IMR-90 (cell line): Measurements from ENCODE around the gene SLC6A20. TPM values are rescaled to one million over a fixed set of nuclear protein-coding genes. Genes with fewer than 3 reads are reported as not detected.

Source experiments
- ATAC-seq: fragments of 200-7000 bp; cut with Tn5 transposase; 2 replicates; pipeline ENCODE4 v1.9.1; 2020; ENCODE audit warnings: low read depth, mild to moderate bottlenecking, moderate library complexity
- BruUV-seq: library from RNA; stranded (reverse); fragments of 400-500 nt; replicated peaks from 2 replicates; lab custom pipeline; 2021; lab: Mats Ljungman, UMichigan
- CTCF ChIA-PET: fragments of 300-600 bp; formaldehyde crosslinking; extraction: SDS; loops from one replicate; lab custom pipeline; 2021; ENCODE audit warnings: antibody characterized with exemption; lab: Yijun Ruan, JAX
- POLR2A ChIA-PET: fragments of 300-600 bp; sonication (Branson Sonifier 250); formaldehyde crosslinking; loops from one replicate; lab custom pipeline; 2022; ENCODE audit warnings: antibody characterized with exemption; ENCODE audit not compliant: unreplicated experiment; lab: Charles Lee
- DNase-seq: peaks from one replicate; pipeline ENCODE4 v3.0.0; 2013
- H2AFZ ChIP-seq: replicated peaks from 2 replicates; pipeline ENCODE3; 2013; ENCODE audit warnings: low read length, mild to moderate bottlenecking; ENCODE audit not compliant: poor library complexity
- H2AK5ac ChIP-seq: 2 replicates; pipeline ENCODE4 v1.6.1; 2013; ENCODE audit warnings: low read depth, low read length, inconsistent platforms
- H2AK9ac ChIP-seq: replicated peaks from 2 replicates; pipeline ENCODE3; 2013; ENCODE audit warnings: mild to moderate bottlenecking, low read depth, low read length, moderate library complexity; ENCODE audit not compliant: poor library complexity
- H2BK120ac ChIP-seq: 2 replicates; pipeline ENCODE4 v1.6.1; 2013; ENCODE audit warnings: low read depth, low read length, inconsistent platforms
- H2BK15ac ChIP-seq: 3 replicates; pipeline ENCODE4 v1.6.1; 2013; ENCODE audit warnings: low read depth, low read length, inconsistent platforms
- H2BK20ac ChIP-seq: 2 replicates; pipeline ENCODE4 v1.6.1; 2013; ENCODE audit warnings: low read depth, mild to moderate bottlenecking, inconsistent platforms, low read length, moderate library complexity
- H2BK5ac ChIP-seq: 2 replicates; pipeline ENCODE4 v1.6.1; 2013; ENCODE audit warnings: mild to moderate bottlenecking, low read depth, low read length, inconsistent platforms; ENCODE audit not compliant: poor library complexity, severe bottlenecking
- H3K14ac ChIP-seq: replicated peaks from 2 replicates; pipeline ENCODE4 v1.6.1; 2013; ENCODE audit warnings: low read depth, low read length, inconsistent platforms
- H3K18ac ChIP-seq: 2 replicates; pipeline ENCODE4 v1.6.1; 2013; ENCODE audit warnings: low read depth, low read length, control low read depth
- H3K23ac ChIP-seq: 2 replicates; pipeline ENCODE4 v1.6.1; 2013; ENCODE audit warnings: low read depth, low read length, inconsistent platforms
- H3K27ac ChIP-seq: 2 replicates; pipeline ENCODE4 v1.5.1; 2013; ENCODE audit warnings: mild to moderate bottlenecking, control low read depth, low read length; ENCODE audit not compliant: insufficient read depth
- H3K27me3 ChIP-seq: 2 replicates; pipeline ENCODE4 v1.6.1; 2013; ENCODE audit warnings: low read length; ENCODE audit not compliant: control insufficient read depth, insufficient read depth
- H3K36me3 ChIP-seq: 2 replicates; pipeline ENCODE4 v1.6.1; 2013; ENCODE audit warnings: low read length, mixed read lengths; ENCODE audit not compliant: control insufficient read depth, insufficient read depth
- H3K4ac ChIP-seq: 2 replicates; pipeline ENCODE4 v1.6.1; 2013; ENCODE audit warnings: low read depth, low read length, inconsistent platforms
- H3K4me1 ChIP-seq: 2 replicates; pipeline ENCODE4 v1.6.1; 2013; ENCODE audit warnings: low read length, mixed read lengths; ENCODE audit not compliant: control insufficient read depth, insufficient read depth
- H3K4me2 ChIP-seq: 2 replicates; pipeline ENCODE4 v1.6.1; 2013; ENCODE audit warnings: low read depth, mild to moderate bottlenecking, control low read depth, low read length, moderate library complexity
- H3K4me3 ChIP-seq: 2 replicates; pipeline ENCODE4 v1.5.1; 2013; ENCODE audit warnings: low read depth, mild to moderate bottlenecking, control low read depth, low read length, moderate library complexity; ENCODE audit not compliant: insufficient read depth
- H3K56ac ChIP-seq: 2 replicates; pipeline ENCODE4 v1.6.1; 2013; ENCODE audit warnings: low read length, inconsistent platforms; ENCODE audit not compliant: insufficient read depth; ENCODE audit errors: extremely low read depth
- H3K79me1 ChIP-seq, 2 experiments: 2 replicates each; pipeline ENCODE4 v1.6.1; 2013; ENCODE audit warnings: low read length in 2 of 2, inconsistent platforms in 1 of 2, low read depth in 1 of 2
- H3K9ac ChIP-seq: 2 replicates; pipeline ENCODE4 v1.6.1; 2013; ENCODE audit warnings: low read depth, low read length, control low read depth
- H3K9me1 ChIP-seq: 2 replicates; pipeline ENCODE4 v1.6.1; 2013; ENCODE audit warnings: low read length, inconsistent platforms; ENCODE audit not compliant: insufficient read depth
- H3K9me3 ChIP-seq: 2 replicates; pipeline ENCODE4 v1.6.1; 2013; ENCODE audit warnings: low read length; ENCODE audit not compliant: control insufficient read depth, insufficient read depth
- H4K20me1 ChIP-seq: 2 replicates; pipeline ENCODE4 v1.6.1; 2013; ENCODE audit warnings: low read length, inconsistent platforms; ENCODE audit not compliant: insufficient read depth
- H4K5ac ChIP-seq: 2 replicates; pipeline ENCODE4 v1.6.1; 2013; ENCODE audit warnings: mild to moderate bottlenecking, low read depth, low read length, control low read depth
- H4K8ac ChIP-seq, 2 experiments: 2 replicates each; pipeline ENCODE4 v1.6.1; 2013; ENCODE audit warnings: low read depth in 2 of 2, low read length in 2 of 2, control low read depth in 1 of 2, inconsistent platforms in 1 of 2
- H4K91ac ChIP-seq: 2 replicates; pipeline ENCODE4 v1.6.1; 2013; ENCODE audit warnings: low read depth, low read length, inconsistent platforms; ENCODE audit not compliant: insufficient read depth
- BHLHE40 ChIP-seq: fragments of 150-350 bp; IDR thresholded peaks from 2 replicates; pipeline ENCODE4 v1.6.1; 2016; ENCODE audit warnings: mild to moderate bottlenecking, low read depth, low read length
- CEBPB ChIP-seq: IDR thresholded peaks from 2 replicates; pipeline ENCODE4 v1.6.1; 2012; ENCODE audit warnings: low read depth, low read length, improper control_type of control experiment
- CTCF ChIP-seq: conservative IDR thresholded peaks from 2 replicates; pipeline ENCODE4 v1.5.1; 2012; ENCODE audit warnings: mild to moderate bottlenecking, low read depth, low read length, improper control_type of control experiment
- ELK1 ChIP-seq: fragments of 150-350 bp; IDR thresholded peaks from 2 replicates; pipeline ENCODE4 v1.6.1; 2016; ENCODE audit warnings: low read depth, mild to moderate bottlenecking, low read length, moderate library complexity, borderline replicate concordance
- FOS ChIP-seq: fragments of 150-350 bp; IDR thresholded peaks from 2 replicates; pipeline ENCODE4 v1.6.1; 2016; ENCODE audit warnings: low read depth, low read length
- MAFK ChIP-seq: IDR thresholded peaks from 2 replicates; pipeline ENCODE4 v1.6.1; 2012; ENCODE audit warnings: low read depth, low read length, improper control_type of control experiment
- MAZ ChIP-seq: IDR thresholded peaks from 2 replicates; pipeline ENCODE4 v1.6.1; 2012; ENCODE audit warnings: low read depth, mild to moderate bottlenecking, low read length, improper control_type of control experiment, moderate library complexity, borderline replicate concordance
- MXI1 ChIP-seq: IDR thresholded peaks from 2 replicates; pipeline ENCODE4 v1.6.1; 2012; ENCODE audit warnings: low read depth, mild to moderate bottlenecking, low read length, moderate library complexity, borderline replicate concordance
- NFE2L2 ChIP-seq: fragments of 150-350 bp; IDR thresholded peaks from 2 replicates; pipeline ENCODE4 v1.6.1; 2016; ENCODE audit warnings: low read depth, mild to moderate bottlenecking, low read length
- POLR2A ChIP-seq: IDR thresholded peaks from 2 replicates; pipeline ENCODE4 v1.6.1; 2012; ENCODE audit warnings: mild to moderate bottlenecking, low read depth, low read length
- RAD21 ChIP-seq: IDR thresholded peaks from 2 replicates; pipeline ENCODE4 v1.6.1; 2012; ENCODE audit warnings: low read length, improper control_type of control experiment
- RCOR1 ChIP-seq: IDR thresholded peaks from 2 replicates; pipeline ENCODE4 v1.6.1; 2012; ENCODE audit warnings: mild to moderate bottlenecking, low read length, improper control_type of control experiment; ENCODE audit not compliant: insufficient replicate concordance
- RFX5 ChIP-seq: IDR thresholded peaks from 2 replicates; pipeline ENCODE4 v1.8.0; 2012; ENCODE audit warnings: low read depth, mild to moderate bottlenecking, low read length, moderate library complexity
- SMC3 ChIP-seq: fragments of 150-350 bp; IDR thresholded peaks from 2 replicates; pipeline ENCODE4 v1.6.1; 2016; ENCODE audit warnings: low read depth, mild to moderate bottlenecking, antibody characterized with exemption, low read length, moderate library complexity
- USF2 ChIP-seq: fragments of 150-350 bp; IDR thresholded peaks from 2 replicates; pipeline ENCODE4 v1.6.1; 2017; ENCODE audit warnings: mild to moderate bottlenecking, antibody characterized with exemption, low read length, low read depth
- WGBS, 2 experiments: methylation state at CpG; one replicate each; pipeline versions ENCODE4 v1.1.5 to v1.1.7; 2013; ENCODE audit warnings: missing lambda C conversion rate in 2 of 2; ENCODE audit not compliant: insufficient read length in 1 of 2; ENCODE audit errors: extremely low coverage in 2 of 2; 5-methylcytosine and 5-hydroxymethylcytosine counted together
- dilution Hi-C: fragments of 300-500 bp; cut with HindIII; formaldehyde crosslinking; loops from one replicate; pipeline ENCODE4 v1.14.3; 2018; ENCODE audit warnings: low sequenced_read_pairs; ENCODE audit not compliant: unreplicated experiment
- in situ Hi-C: fragments of 300-500 bp; cut with MboI; formaldehyde crosslinking; loops from 3 replicates; pipeline ENCODE4 v1.14.3; 2019; ENCODE audit warnings: low sequenced_read_pairs, inconsistent platforms, mixed read lengths
- intact Hi-C: fragments of 100-400 bp; cut with micrococcal nuclease; formaldehyde crosslinking; loops from 2 replicates; pipeline ENCODE4 v1.10.0; 2022
- polyA plus RNA-seq, 3 experiments: library from polyadenylated mRNA; depleted of rRNA; stranded (reverse); fragments of >200 nt; gene quantifications; 2 replicates each; pipeline ENCODE4 v1.2.3, GENCODE V29; 2012; ENCODE audit warnings: low replicate concordance in 1 of 3
- total RNA-seq: library from RNA; depleted of rRNA; stranded (reverse); fragments of >200 nt; gene quantifications from 2 replicates; pipeline ENCODE4 v1.2.3, GENCODE V29; 2012

SLC6A20 gene
- total and polyA plus RNA-seq, 2 of the 4 experiments (the other 2 are of a cell fraction), result not detected

GRCh38 chr3:45762647-45763302 lies 33.6 kb downstream of the SLC6A20 start:
- intact Hi-C loops, result loop anchor here (5.0 kb wide), 1 partner anchor 615 kb away; no protein-coding TSS in a partner anchor
- no peak overlapping the region for H4K91ac ChIP-seq
- no peak overlapping the region for H4K5ac ChIP-seq
- no peak overlapping the region for H2BK5ac ChIP-seq
- no peak overlapping the region for H2AK9ac ChIP-seq
- H4K20me1 ChIP-seq, result no peaks in the 10 kb centered on the region
- no peak overlapping the region for H3K4me2 ChIP-seq
- H3K14ac ChIP-seq, result no peak overlapping the region
- no peak overlapping the region for H3K56ac ChIP-seq
- no TSS peak for BruUV-seq
- H3K27me3 ChIP-seq, result peaks cover 12% of the 10 kb centered on the region
- ATAC-seq, result no peak
- no peaks in the 10 kb centered on the region for H3K9me1 ChIP-seq
- H3K4me3 ChIP-seq, result no peak overlapping the region
- H3K18ac ChIP-seq, result no peak overlapping the region
- H2BK120ac ChIP-seq, result no peak overlapping the region
- no peak overlapping the region for H2AK5ac ChIP-seq
- no peak overlapping the region for H3K27ac ChIP-seq
- no peak overlapping the region for H2BK20ac ChIP-seq
- H3K9me3 ChIP-seq, result peaks cover 2% of the 10 kb centered on the region; the same call in 1 of the 2 replicates
- POLR2A ChIA-PET, result no interaction called here
- dilution Hi-C loops, result no loop called here
- H3K4me1 ChIP-seq, result no peaks in the 10 kb centered on the region
- TF ChIP-seq MAFK (no peak), BHLHE40 (no peak), USF2 (no peak), NFE2L2 (no peak), MXI1 (no peak), RFX5 (no peak), POLR2A (no peak), SMC3 (no peak), MAZ (no peak), CTCF (no peak), ELK1 (no peak), CEBPB (no peak), RAD21 (no peak), RCOR1 (no peak), FOS (no peak)
- no peaks in the 10 kb centered on the region for H3K36me3 ChIP-seq
- 92% methylated on average over 8 of the region's 19 CpGs; no CpG with 5 or more reads in 1 of the 2 experiments for WGBS, 2 experiments
- H3K4ac ChIP-seq, result no peak overlapping the region
- H4K8ac ChIP-seq, result no peak overlapping the region
- no peak overlapping the region for H3K23ac ChIP-seq
- no peak overlapping the region for H2BK15ac ChIP-seq
- no peak overlapping the region for H3K9ac ChIP-seq
- H3K79me1 ChIP-seq, result no peaks in the 10 kb centered on the region
- in situ Hi-C loops, result loop anchor here (5.0 kb wide), 2 partner anchors 170 to 315 kb away; no protein-coding TSS in a partner anchor
- CTCF ChIA-PET, result interaction anchor here (0.7 kb wide), 1 partner anchor 68 kb away, joined by 4 read pairs; no protein-coding TSS in a partner anchor
- no peak overlapping the region for H2AFZ ChIP-seq
- no peak for DNase-seq
